HCT116 (cell line): Measurements from ENCODE around the gene GCNT2. TPM values are rescaled to one million over a fixed set of nuclear protein-coding genes. Genes with fewer than 3 reads are reported as not detected.

Experiments used
- ATAC-seq: fragments of 200-7000 bp; cut with Tn5 transposase; 2 replicates; pipeline ENCODE4 v1.9.1; 2020; ENCODE audit warnings: mild to moderate bottlenecking, moderate library complexity
- BruUV-seq: library from RNA; stranded (reverse); fragments of 400-500 nt; replicated peaks from 2 replicates; lab custom pipeline; 2021; lab: Mats Ljungman, UMichigan
- CTCF ChIA-PET: fragments of 300-600 bp; sonication (Branson Sonifier 250); formaldehyde crosslinking; loops from one replicate; lab custom pipeline; 2021; ENCODE audit warnings: antibody characterized with exemption; lab: Charles Lee
- POLR2A ChIA-PET: fragments of 300-600, 350-600 bp; sonication (Branson Sonifier 250); formaldehyde crosslinking; loops from one replicate; lab custom pipeline; 2021; ENCODE audit warnings: antibody characterized with exemption; lab: Charles Lee
- RAD21 ChIA-PET, 2 experiments: fragments of 300-600 bp; sonication (Branson Sonifier 250); formaldehyde crosslinking; loops; one replicate each; lab custom pipeline; 2023; ENCODE audit warnings: low total read pairs in 2 of 2; ENCODE audit not compliant: uncharacterized antibody in 2 of 2, unreplicated experiment in 2 of 2, low non-redundant PET in 1 of 2; lab: Charles Lee
- DNase-seq: peaks from one replicate; pipeline ENCODE4 v3.0.0-alpha.2; 2010; ENCODE audit warnings: low read depth, low spot score
- H2AFZ ChIP-seq: fragments of 200-600 bp; shearing (Covaris generic), sonication (generic); 2 replicates; pipeline ENCODE4 v1.6.1; 2017; ENCODE audit warnings: low read depth, mixed run types, mixed read lengths, antibody characterized with exemption, low read length; ENCODE audit not compliant: poor library complexity, severe bottlenecking
- H3K27ac ChIP-seq: 2 replicates; pipeline ENCODE4 v1.5.1; 2012; ENCODE audit warnings: low read depth, low read length
- H3K27me3 ChIP-seq: fragments of 200-600 bp; sonication (generic); 2 replicates; pipeline ENCODE4 v1.6.1; 2016; ENCODE audit warnings: mixed run types, low read length, mixed read lengths; ENCODE audit not compliant: insufficient read depth
- H3K36me3 ChIP-seq, 2 experiments: fragments of 200-500 bp in 1 of 2; fragments of 200-600 bp in 1 of 2; sonication (Bioruptor generic) in 1 of 2; sonication (generic) in 1 of 2; 2 replicates each; pipeline versions ENCODE4 v1.5.1 to v1.6.1; 2014 to 2016; ENCODE audit warnings: low read length in 2 of 2, inconsistent platforms in 1 of 2, mixed read lengths in 1 of 2, mixed run types in 1 of 2; ENCODE audit not compliant: insufficient read depth in 2 of 2, control insufficient read depth in 1 of 2
- H3K4me1 ChIP-seq, 2 experiments: fragments of 200-600 bp in 1 of 2; sonication (generic) in 1 of 2; 2 replicates each; pipeline versions ENCODE4 v1.5.1 to v1.6.1; 2012 to 2017; ENCODE audit warnings: low read length in 2 of 2, inconsistent platforms in 1 of 2, mild to moderate bottlenecking in 1 of 2, mixed read lengths in 1 of 2, mixed run types in 1 of 2, moderate library complexity in 1 of 2; ENCODE audit not compliant: insufficient read depth in 2 of 2, control insufficient read depth in 1 of 2
- H3K4me2 ChIP-seq: fragments of 200-600 bp; sonication (generic); 2 replicates; pipeline ENCODE4 v1.6.1; 2017; ENCODE audit warnings: mixed run types, low read length, mixed read lengths
- H3K4me3 ChIP-seq, 2 experiments: fragments of 200-600 bp in 1 of 2; sonication (generic) in 1 of 2; replicated peaks in 1 of 2; 2 replicates each; pipeline ENCODE4 v1.5.1; 2011 to 2016; ENCODE audit warnings: low read length in 2 of 2, control low read depth in 1 of 2, low read depth in 1 of 2, mild to moderate bottlenecking in 1 of 2, mixed read lengths in 1 of 2, mixed run types in 1 of 2
- H3K79me2 ChIP-seq: fragments of 200-600 bp; sonication (generic); 2 replicates; pipeline ENCODE4 v1.6.1; 2017; ENCODE audit warnings: mild to moderate bottlenecking, mixed run types, low read length, moderate library complexity, mixed read lengths; ENCODE audit not compliant: insufficient read depth
- H3K9ac ChIP-seq: fragments of 200-600 bp; sonication (generic); 2 replicates; pipeline ENCODE4 v1.6.1; 2016; ENCODE audit warnings: low read length, mixed read lengths
- H3K9me2 ChIP-seq: fragments of 200-600 bp; sonication (generic), shearing (Covaris generic); 2 replicates; pipeline ENCODE4 v1.6.1; 2017; ENCODE audit warnings: mixed run types, mild to moderate bottlenecking, moderate library complexity; ENCODE audit not compliant: insufficient read depth
- H3K9me3 ChIP-seq, 2 experiments: fragments of 200-500 bp in 1 of 2; fragments of 200-600 bp in 1 of 2; sonication (Bioruptor generic) in 1 of 2; sonication (generic) in 1 of 2; 2 replicates each; pipeline ENCODE4 v1.6.1; 2014 to 2017; ENCODE audit warnings: low read length in 2 of 2, mixed read lengths in 2 of 2, inconsistent platforms in 1 of 2, low read depth in 1 of 2, mild to moderate bottlenecking in 1 of 2, mixed run types in 1 of 2, moderate library complexity in 1 of 2; ENCODE audit not compliant: control insufficient read depth in 1 of 2, insufficient read depth in 1 of 2
- H4K20me1 ChIP-seq: fragments of 200-600 bp; sonication (generic), shearing (Covaris generic); 2 replicates; pipeline ENCODE4 v1.6.1; 2017; ENCODE audit warnings: mixed run types, mild to moderate bottlenecking, moderate library complexity; ENCODE audit not compliant: insufficient read depth
- CEBPB ChIP-seq: IDR thresholded peaks from 2 replicates; pipeline ENCODE4 v1.6.1; 2012; ENCODE audit warnings: low read depth
- EGR1 ChIP-seq: IDR thresholded peaks from 2 replicates; pipeline ENCODE4 v1.6.1; 2012; ENCODE audit warnings: low read depth
- EZH2phosphoT487 ChIP-seq: fragments of 200-600 bp; IDR thresholded peaks from 2 replicates; pipeline ENCODE4 v1.6.1; 2018; ENCODE audit warnings: antibody characterized with exemption, borderline replicate concordance
- JUND ChIP-seq: IDR thresholded peaks from 2 replicates; pipeline ENCODE4 v1.6.1; 2012
- POLR2A ChIP-seq: IDR thresholded peaks from 2 replicates; pipeline ENCODE4 v1.7.0; 2011; ENCODE audit warnings: borderline replicate concordance; ENCODE audit not compliant: insufficient read depth, insufficient read length; ENCODE audit errors: extremely low read depth
- RAD21 ChIP-seq: IDR thresholded peaks from 2 replicates; pipeline ENCODE4 v1.6.1; 2012; ENCODE audit warnings: low read depth, mild to moderate bottlenecking
- SIN3A ChIP-seq: IDR thresholded peaks from 2 replicates; pipeline ENCODE4 v1.6.1; 2012; ENCODE audit warnings: low read depth
- SP1 ChIP-seq: IDR thresholded peaks from 2 replicates; pipeline ENCODE4 v1.6.1; 2012; ENCODE audit warnings: low read depth
- SRF ChIP-seq: IDR thresholded peaks from 2 replicates; pipeline ENCODE4 v1.6.1; 2012; ENCODE audit warnings: low read depth
- TCF7L2 ChIP-seq: IDR thresholded peaks from 2 replicates; pipeline ENCODE4 v1.7.0; 2011; ENCODE audit warnings: borderline replicate concordance, inconsistent platforms; ENCODE audit not compliant: insufficient read depth, insufficient read length; ENCODE audit errors: extremely low read depth
- ZFX ChIP-seq: fragments of 450-650 bp; IDR thresholded peaks from 2 replicates; pipeline ENCODE4 v1.6.1; 2017
- intact Hi-C: fragments of 100-400 bp; cut with micrococcal nuclease; formaldehyde crosslinking; loops from 2 replicates; pipeline ENCODE4 v1.10.0; 2022
- total RNA-seq: library from RNA; stranded (reverse); gene quantifications from one replicate; pipeline ENCODE4 v1.2.1, GENCODE V29; 2021; ENCODE audit not compliant: unreplicated experiment
- TF ChIP-seq, protein P1 (sequence below): IDR thresholded peaks from 2 replicates; pipeline ENCODE4 v1.6.1; 2012; ENCODE audit warnings: low read depth
- TF ChIP-seq, protein P2 (sequence below): IDR thresholded peaks from 2 replicates; pipeline ENCODE4 v1.6.1; 2012
- TF ChIP-seq, protein P3 (sequence below), 3 experiments: fragments of 200-600 bp in 1 of 3; sonication (generic) in 1 of 3; IDR thresholded peaks in 2 of 3; conservative IDR thresholded peaks in 1 of 3; 2 replicates each; pipeline ENCODE4 v1.5.1; 2012 to 2017; ENCODE audit warnings: low read depth in 2 of 3, low read length in 2 of 3, antibody characterized with exemption in 1 of 3, borderline replicate concordance in 1 of 3, control low read depth in 1 of 3, mild to moderate bottlenecking in 1 of 3, mixed read lengths in 1 of 3, mixed run types in 1 of 3, moderate library complexity in 1 of 3; ENCODE audit not compliant: insufficient read depth in 1 of 3

GCNT2 gene
- total RNA-seq, 1 experiment from 2014 or later = 0.74 TPM

DNA sequence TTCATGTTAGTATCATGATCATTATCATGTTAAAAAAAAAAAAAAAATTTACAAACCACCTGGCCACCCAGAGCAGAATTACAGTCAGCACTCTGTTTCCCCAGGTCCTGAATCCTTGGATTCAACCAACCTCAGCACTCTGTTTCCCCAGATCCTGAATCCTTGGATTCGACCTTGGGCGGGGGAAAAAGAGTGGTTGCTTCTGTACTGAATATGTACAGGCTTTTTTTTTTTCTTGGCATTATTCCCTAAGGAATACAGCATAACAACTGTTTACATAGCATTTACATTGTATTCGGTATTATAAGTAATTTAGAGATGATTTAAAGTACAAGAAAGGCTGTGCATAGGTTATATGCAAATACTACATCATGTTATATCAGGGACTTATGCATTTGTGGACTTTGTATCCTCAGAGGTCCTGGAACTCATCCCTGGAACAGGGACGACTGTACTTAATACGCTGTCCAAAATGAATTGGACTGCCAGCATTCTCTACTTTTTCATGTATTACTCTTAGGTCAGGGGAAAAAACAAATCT, 31.2 kb downstream of the GCNT2 start:
- ChIA-PET CTCF (no interaction called here), RAD21 (no interaction called here), POLR2A (no interaction called here)
- intact Hi-C loops = no loop called here
- H3K4me2 ChIP-seq = no peak overlapping the region
- no peak for TF ChIP-seq EGR1
- no peak for TF ChIP-seq SIN3A
- TF ChIP-seq, protein P1, sequence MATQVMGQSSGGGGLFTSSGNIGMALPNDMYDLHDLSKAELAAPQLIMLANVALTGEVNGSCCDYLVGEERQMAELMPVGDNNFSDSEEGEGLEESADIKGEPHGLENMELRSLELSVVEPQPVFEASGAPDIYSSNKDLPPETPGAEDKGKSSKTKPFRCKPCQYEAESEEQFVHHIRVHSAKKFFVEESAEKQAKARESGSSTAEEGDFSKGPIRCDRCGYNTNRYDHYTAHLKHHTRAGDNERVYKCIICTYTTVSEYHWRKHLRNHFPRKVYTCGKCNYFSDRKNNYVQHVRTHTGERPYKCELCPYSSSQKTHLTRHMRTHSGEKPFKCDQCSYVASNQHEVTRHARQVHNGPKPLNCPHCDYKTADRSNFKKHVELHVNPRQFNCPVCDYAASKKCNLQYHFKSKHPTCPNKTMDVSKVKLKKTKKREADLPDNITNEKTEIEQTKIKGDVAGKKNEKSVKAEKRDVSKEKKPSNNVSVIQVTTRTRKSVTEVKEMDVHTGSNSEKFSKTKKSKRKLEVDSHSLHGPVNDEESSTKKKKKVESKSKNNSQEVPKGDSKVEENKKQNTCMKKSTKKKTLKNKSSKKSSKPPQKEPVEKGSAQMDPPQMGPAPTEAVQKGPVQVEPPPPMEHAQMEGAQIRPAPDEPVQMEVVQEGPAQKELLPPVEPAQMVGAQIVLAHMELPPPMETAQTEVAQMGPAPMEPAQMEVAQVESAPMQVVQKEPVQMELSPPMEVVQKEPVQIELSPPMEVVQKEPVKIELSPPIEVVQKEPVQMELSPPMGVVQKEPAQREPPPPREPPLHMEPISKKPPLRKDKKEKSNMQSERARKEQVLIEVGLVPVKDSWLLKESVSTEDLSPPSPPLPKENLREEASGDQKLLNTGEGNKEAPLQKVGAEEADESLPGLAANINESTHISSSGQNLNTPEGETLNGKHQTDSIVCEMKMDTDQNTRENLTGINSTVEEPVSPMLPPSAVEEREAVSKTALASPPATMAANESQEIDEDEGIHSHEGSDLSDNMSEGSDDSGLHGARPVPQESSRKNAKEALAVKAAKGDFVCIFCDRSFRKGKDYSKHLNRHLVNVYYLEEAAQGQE = no peak
- TF ChIP-seq POLR2A = no peak
- TF ChIP-seq, protein P2, sequence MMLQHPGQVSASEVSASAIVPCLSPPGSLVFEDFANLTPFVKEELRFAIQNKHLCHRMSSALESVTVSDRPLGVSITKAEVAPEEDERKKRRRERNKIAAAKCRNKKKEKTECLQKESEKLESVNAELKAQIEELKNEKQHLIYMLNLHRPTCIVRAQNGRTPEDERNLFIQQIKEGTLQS = no peak
- no peak for TF ChIP-seq CEBPB
- no peak for TF ChIP-seq ZFX
- TF ChIP-seq JUND = no peak
- TF ChIP-seq RAD21 = no peak
- TF ChIP-seq SP1 = no peak
- no peak for TF ChIP-seq TCF7L2
- no peak for TF ChIP-seq SRF
- TF ChIP-seq, protein P3, sequence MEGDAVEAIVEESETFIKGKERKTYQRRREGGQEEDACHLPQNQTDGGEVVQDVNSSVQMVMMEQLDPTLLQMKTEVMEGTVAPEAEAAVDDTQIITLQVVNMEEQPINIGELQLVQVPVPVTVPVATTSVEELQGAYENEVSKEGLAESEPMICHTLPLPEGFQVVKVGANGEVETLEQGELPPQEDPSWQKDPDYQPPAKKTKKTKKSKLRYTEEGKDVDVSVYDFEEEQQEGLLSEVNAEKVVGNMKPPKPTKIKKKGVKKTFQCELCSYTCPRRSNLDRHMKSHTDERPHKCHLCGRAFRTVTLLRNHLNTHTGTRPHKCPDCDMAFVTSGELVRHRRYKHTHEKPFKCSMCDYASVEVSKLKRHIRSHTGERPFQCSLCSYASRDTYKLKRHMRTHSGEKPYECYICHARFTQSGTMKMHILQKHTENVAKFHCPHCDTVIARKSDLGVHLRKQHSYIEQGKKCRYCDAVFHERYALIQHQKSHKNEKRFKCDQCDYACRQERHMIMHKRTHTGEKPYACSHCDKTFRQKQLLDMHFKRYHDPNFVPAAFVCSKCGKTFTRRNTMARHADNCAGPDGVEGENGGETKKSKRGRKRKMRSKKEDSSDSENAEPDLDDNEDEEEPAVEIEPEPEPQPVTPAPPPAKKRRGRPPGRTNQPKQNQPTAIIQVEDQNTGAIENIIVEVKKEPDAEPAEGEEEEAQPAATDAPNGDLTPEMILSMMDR (IDR thresholded peaks at IDR 0.05 in 2 of 3, conservative IDR thresholded peaks at IDR 0.05 in 1 of 3; ENCODE audit: borderline replicate concordance in 1 of 3, insufficient read depth in 1 of 3, low read depth in 2 of 3, low read length in 2 of 3) = no peak
- no peak for TF ChIP-seq EZH2phosphoT487
- H3K9ac ChIP-seq = no peak overlapping the region
- no peaks in the 10 kb centered on the region; the same call in 1 of the 2 replicates for H3K27me3 ChIP-seq
- H2AFZ ChIP-seq = no peak overlapping the region
- no peak for DNase-seq
- H3K36me3 ChIP-seq = no peaks in the 10 kb centered on the region
- no peak for ATAC-seq
- no peaks in the 10 kb centered on the region for H3K4me1 ChIP-seq
- no peaks in the 10 kb centered on the region for H4K20me1 ChIP-seq
- no peaks in the 10 kb centered on the region for H3K9me2 ChIP-seq
- no peak overlapping the region for H3K4me3 ChIP-seq
- no TSS peak for BruUV-seq
- H3K79me2 ChIP-seq = no peaks in the 10 kb centered on the region
- H3K27ac ChIP-seq = no peak overlapping the region
- H3K9me3 ChIP-seq = no peaks in the 10 kb centered on the region
